ENCODE measurements around the gene MAP3K14.

- TF ChIP-seq, protein P1, sequence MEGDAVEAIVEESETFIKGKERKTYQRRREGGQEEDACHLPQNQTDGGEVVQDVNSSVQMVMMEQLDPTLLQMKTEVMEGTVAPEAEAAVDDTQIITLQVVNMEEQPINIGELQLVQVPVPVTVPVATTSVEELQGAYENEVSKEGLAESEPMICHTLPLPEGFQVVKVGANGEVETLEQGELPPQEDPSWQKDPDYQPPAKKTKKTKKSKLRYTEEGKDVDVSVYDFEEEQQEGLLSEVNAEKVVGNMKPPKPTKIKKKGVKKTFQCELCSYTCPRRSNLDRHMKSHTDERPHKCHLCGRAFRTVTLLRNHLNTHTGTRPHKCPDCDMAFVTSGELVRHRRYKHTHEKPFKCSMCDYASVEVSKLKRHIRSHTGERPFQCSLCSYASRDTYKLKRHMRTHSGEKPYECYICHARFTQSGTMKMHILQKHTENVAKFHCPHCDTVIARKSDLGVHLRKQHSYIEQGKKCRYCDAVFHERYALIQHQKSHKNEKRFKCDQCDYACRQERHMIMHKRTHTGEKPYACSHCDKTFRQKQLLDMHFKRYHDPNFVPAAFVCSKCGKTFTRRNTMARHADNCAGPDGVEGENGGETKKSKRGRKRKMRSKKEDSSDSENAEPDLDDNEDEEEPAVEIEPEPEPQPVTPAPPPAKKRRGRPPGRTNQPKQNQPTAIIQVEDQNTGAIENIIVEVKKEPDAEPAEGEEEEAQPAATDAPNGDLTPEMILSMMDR (IDR thresholded peaks at IDR 0.05; ENCODE audit: poor library complexity), result peak; percentile 69
- no peak for TF ChIP-seq EZH2 (IDR thresholded peaks at IDR 0.05; ENCODE audit: borderline replicate concordance)
Observed at GRCh38 chr17:45235416-45236281, 81.2 kb downstream of the MAP3K14 start.
